IMR-90 (cell line): ENCODE results near the gene RAB11FIP3. TPM values are rescaled to one million over a fixed set of nuclear protein-coding genes. Genes with fewer than 3 reads are reported as not detected.

ENCODE experiments used
- ATAC-seq: fragments of 200-7000 bp; cut with Tn5 transposase; 2 replicates; pipeline ENCODE4 v1.9.1; 2020; ENCODE audit warnings: low read depth, mild to moderate bottlenecking, moderate library complexity
- BruUV-seq: library from RNA; stranded (reverse); fragments of 400-500 nt; replicated peaks from 2 replicates; lab custom pipeline; 2021; lab: Mats Ljungman, UMichigan
- CTCF ChIA-PET: fragments of 300-600 bp; formaldehyde crosslinking; extraction: SDS; loops from one replicate; lab custom pipeline; 2021; ENCODE audit warnings: antibody characterized with exemption; lab: Yijun Ruan, JAX
- POLR2A ChIA-PET: fragments of 300-600 bp; sonication (Branson Sonifier 250); formaldehyde crosslinking; loops from one replicate; lab custom pipeline; 2022; ENCODE audit warnings: antibody characterized with exemption; ENCODE audit not compliant: unreplicated experiment; lab: Charles Lee
- DNase-seq: peaks from one replicate; pipeline ENCODE4 v3.0.0; 2013
- H2AFZ ChIP-seq: replicated peaks from 2 replicates; pipeline ENCODE3; 2013; ENCODE audit warnings: low read length, mild to moderate bottlenecking; ENCODE audit not compliant: poor library complexity
- H2AK5ac ChIP-seq: 2 replicates; pipeline ENCODE4 v1.6.1; 2013; ENCODE audit warnings: low read depth, low read length, inconsistent platforms
- H2AK9ac ChIP-seq: replicated peaks from 2 replicates; pipeline ENCODE3; 2013; ENCODE audit warnings: mild to moderate bottlenecking, low read depth, low read length, moderate library complexity; ENCODE audit not compliant: poor library complexity
- H2BK120ac ChIP-seq: 2 replicates; pipeline ENCODE4 v1.6.1; 2013; ENCODE audit warnings: low read depth, low read length, inconsistent platforms
- H2BK15ac ChIP-seq: 3 replicates; pipeline ENCODE4 v1.6.1; 2013; ENCODE audit warnings: low read depth, low read length, inconsistent platforms
- H2BK20ac ChIP-seq: 2 replicates; pipeline ENCODE4 v1.6.1; 2013; ENCODE audit warnings: low read depth, mild to moderate bottlenecking, inconsistent platforms, low read length, moderate library complexity
- H2BK5ac ChIP-seq: 2 replicates; pipeline ENCODE4 v1.6.1; 2013; ENCODE audit warnings: mild to moderate bottlenecking, low read depth, low read length, inconsistent platforms; ENCODE audit not compliant: poor library complexity, severe bottlenecking
- H3K14ac ChIP-seq: replicated peaks from 2 replicates; pipeline ENCODE4 v1.6.1; 2013; ENCODE audit warnings: low read depth, low read length, inconsistent platforms
- H3K18ac ChIP-seq: 2 replicates; pipeline ENCODE4 v1.6.1; 2013; ENCODE audit warnings: low read depth, low read length, control low read depth
- H3K23ac ChIP-seq: 2 replicates; pipeline ENCODE4 v1.6.1; 2013; ENCODE audit warnings: low read depth, low read length, inconsistent platforms
- H3K27ac ChIP-seq: 2 replicates; pipeline ENCODE4 v1.5.1; 2013; ENCODE audit warnings: mild to moderate bottlenecking, control low read depth, low read length; ENCODE audit not compliant: insufficient read depth
- H3K27me3 ChIP-seq: 2 replicates; pipeline ENCODE4 v1.6.1; 2013; ENCODE audit warnings: low read length; ENCODE audit not compliant: control insufficient read depth, insufficient read depth
- H3K36me3 ChIP-seq: 2 replicates; pipeline ENCODE4 v1.6.1; 2013; ENCODE audit warnings: low read length, mixed read lengths; ENCODE audit not compliant: control insufficient read depth, insufficient read depth
- H3K4ac ChIP-seq: 2 replicates; pipeline ENCODE4 v1.6.1; 2013; ENCODE audit warnings: low read depth, low read length, inconsistent platforms
- H3K4me1 ChIP-seq: 2 replicates; pipeline ENCODE4 v1.6.1; 2013; ENCODE audit warnings: low read length, mixed read lengths; ENCODE audit not compliant: control insufficient read depth, insufficient read depth
- H3K4me2 ChIP-seq: 2 replicates; pipeline ENCODE4 v1.6.1; 2013; ENCODE audit warnings: low read depth, mild to moderate bottlenecking, control low read depth, low read length, moderate library complexity
- H3K4me3 ChIP-seq: 2 replicates; pipeline ENCODE4 v1.5.1; 2013; ENCODE audit warnings: low read depth, mild to moderate bottlenecking, control low read depth, low read length, moderate library complexity; ENCODE audit not compliant: insufficient read depth
- H3K56ac ChIP-seq: 2 replicates; pipeline ENCODE4 v1.6.1; 2013; ENCODE audit warnings: low read length, inconsistent platforms; ENCODE audit not compliant: insufficient read depth; ENCODE audit errors: extremely low read depth
- H3K79me1 ChIP-seq, 2 experiments: 2 replicates each; pipeline ENCODE4 v1.6.1; 2013; ENCODE audit warnings: low read length in 2 of 2, inconsistent platforms in 1 of 2, low read depth in 1 of 2
- H3K9ac ChIP-seq: 2 replicates; pipeline ENCODE4 v1.6.1; 2013; ENCODE audit warnings: low read depth, low read length, control low read depth
- H3K9me1 ChIP-seq: 2 replicates; pipeline ENCODE4 v1.6.1; 2013; ENCODE audit warnings: low read length, inconsistent platforms; ENCODE audit not compliant: insufficient read depth
- H3K9me3 ChIP-seq: 2 replicates; pipeline ENCODE4 v1.6.1; 2013; ENCODE audit warnings: low read length; ENCODE audit not compliant: control insufficient read depth, insufficient read depth
- H4K20me1 ChIP-seq: 2 replicates; pipeline ENCODE4 v1.6.1; 2013; ENCODE audit warnings: low read length, inconsistent platforms; ENCODE audit not compliant: insufficient read depth
- H4K5ac ChIP-seq: 2 replicates; pipeline ENCODE4 v1.6.1; 2013; ENCODE audit warnings: mild to moderate bottlenecking, low read depth, low read length, control low read depth
- H4K8ac ChIP-seq, 2 experiments: 2 replicates each; pipeline ENCODE4 v1.6.1; 2013; ENCODE audit warnings: low read depth in 2 of 2, low read length in 2 of 2, control low read depth in 1 of 2, inconsistent platforms in 1 of 2
- H4K91ac ChIP-seq: 2 replicates; pipeline ENCODE4 v1.6.1; 2013; ENCODE audit warnings: low read depth, low read length, inconsistent platforms; ENCODE audit not compliant: insufficient read depth
- CHD1 ChIP-seq: IDR thresholded peaks from 2 replicates; pipeline ENCODE4 v1.6.1; 2012; ENCODE audit warnings: low read depth, low read length, improper control_type of control experiment
- ELK1 ChIP-seq: fragments of 150-350 bp; IDR thresholded peaks from 2 replicates; pipeline ENCODE4 v1.6.1; 2016; ENCODE audit warnings: low read depth, mild to moderate bottlenecking, low read length, moderate library complexity, borderline replicate concordance
- WGBS, 2 experiments: methylation state at CpG; one replicate each; pipeline versions ENCODE4 v1.1.5 to v1.1.7; 2013; ENCODE audit warnings: missing lambda C conversion rate in 2 of 2; ENCODE audit not compliant: insufficient read length in 1 of 2; ENCODE audit errors: extremely low coverage in 2 of 2; 5-methylcytosine and 5-hydroxymethylcytosine counted together
- dilution Hi-C: fragments of 300-500 bp; cut with HindIII; formaldehyde crosslinking; loops from one replicate; pipeline ENCODE4 v1.14.3; 2018; ENCODE audit warnings: low sequenced_read_pairs; ENCODE audit not compliant: unreplicated experiment
- in situ Hi-C: fragments of 300-500 bp; cut with MboI; formaldehyde crosslinking; loops from 3 replicates; pipeline ENCODE4 v1.14.3; 2019; ENCODE audit warnings: low sequenced_read_pairs, inconsistent platforms, mixed read lengths
- intact Hi-C: fragments of 100-400 bp; cut with micrococcal nuclease; formaldehyde crosslinking; loops from 2 replicates; pipeline ENCODE4 v1.10.0; 2022
- polyA plus RNA-seq, 3 experiments: library from polyadenylated mRNA; depleted of rRNA; stranded (reverse); fragments of >200 nt; gene quantifications; 2 replicates each; pipeline ENCODE4 v1.2.3, GENCODE V29; 2012; ENCODE audit warnings: low replicate concordance in 1 of 3
- total RNA-seq: library from RNA; depleted of rRNA; stranded (reverse); fragments of >200 nt; gene quantifications from 2 replicates; pipeline ENCODE4 v1.2.3, GENCODE V29; 2012

RAB11FIP3 gene
- total and polyA plus RNA-seq, 2 of the 4 experiments (the other 2 are of a cell fraction), result 7.5 to 22.5 TPM

- H3K23ac ChIP-seq, result no peak overlapping the region
- H3K27me3 ChIP-seq, result peaks cover 37% of the 10 kb centered on the region
- no TSS peak for BruUV-seq
- H3K27ac ChIP-seq, result no peak overlapping the region
- dilution Hi-C loops, result no loop called here
- H4K91ac ChIP-seq, result no peak overlapping the region
- no peaks in the 10 kb centered on the region for H3K9me1 ChIP-seq
- ChIA-PET POLR2A (no interaction called here), CTCF (no interaction called here)
- H2AK9ac ChIP-seq, result no peak overlapping the region
- H2AK5ac ChIP-seq, result no peak overlapping the region
- no peak overlapping the region for H4K5ac ChIP-seq
- no peak overlapping the region for H3K18ac ChIP-seq
- H3K79me1 ChIP-seq, result no peaks in the 10 kb centered on the region; a peak in 1 of 4 replicates
- H3K4ac ChIP-seq, result no peak overlapping the region
- H2BK20ac ChIP-seq, result no peak overlapping the region
- H2BK15ac ChIP-seq, result no peak overlapping the region
- 85% methylated on average over 16 of the region's 32 CpGs; no CpG with 5 or more reads in 1 of the 2 experiments for WGBS, 2 experiments
- no peak overlapping the region for H3K4me3 ChIP-seq
- no peak overlapping the region for H4K8ac ChIP-seq
- ATAC-seq (no peak), DNase-seq (no peak)
- no peak overlapping the region for H3K4me2 ChIP-seq
- no peak overlapping the region for H2BK120ac ChIP-seq
- 0 out of 2 replicates have a peak, but pooled peaks cover 3% of the 10 kb centered on the region for H3K4me1 ChIP-seq
- H2AFZ ChIP-seq, result no peak overlapping the region
- no peak overlapping the region for H3K56ac ChIP-seq
- TF ChIP-seq CHD1, result no peak
- no peak for TF ChIP-seq ELK1
- H4K20me1 ChIP-seq, result peaks cover 9% of the 10 kb centered on the region; the same call in 1 of the 2 replicates
- in situ Hi-C loops, result no loop called here
- H3K36me3 ChIP-seq, result peaks cover 12% of the 10 kb centered on the region
- H2BK5ac ChIP-seq, result no peak overlapping the region
- intact Hi-C loops, result no loop called here
- H3K9ac ChIP-seq, result no peak overlapping the region
- no peaks in the 10 kb centered on the region for H3K9me3 ChIP-seq
- H3K14ac ChIP-seq, result no peak overlapping the region
These were observed 131.2 kb downstream of the RAB11FIP3 start for GRCh38 chr16:556474-557173.
